Neural cell (in vitro differentiated cells): Measurements from ENCODE around the gene DOP1B. TPM values are rescaled to one million over a fixed set of nuclear protein-coding genes. Genes with fewer than 3 reads are reported as not detected.

ENCODE experiments used
- H2AFZ ChIP-seq: fragments of 200-600, 300-800 bp; sonication (generic), shearing (Covaris generic); 2 replicates; pipeline ENCODE4 v1.6.0; 2014; ENCODE audit warnings: low read depth, mild to moderate bottlenecking, antibody characterized with exemption, low read length, moderate library complexity
- H3F3A ChIP-seq: fragments of 200-600 bp; shearing (Covaris generic); 2 replicates; pipeline ENCODE4 v1.6.1; 2016; ENCODE audit warnings: mild to moderate bottlenecking, moderate library complexity, mixed read lengths, antibody characterized with exemption, low read length; ENCODE audit not compliant: insufficient read depth, poor library complexity, severe bottlenecking
- H3K27ac ChIP-seq: fragments of 200-600, 300-800 bp; sonication (generic), shearing (Covaris generic); 2 replicates; pipeline ENCODE4 v1.5.1; 2014; ENCODE audit warnings: mild to moderate bottlenecking, low read length, moderate library complexity
- H3K27me3 ChIP-seq: fragments of 300-800, 200-600 bp; sonication (generic), shearing (Covaris generic); 2 replicates; pipeline ENCODE4 v1.6.0; 2014; ENCODE audit warnings: mild to moderate bottlenecking, low read depth, low read length, moderate library complexity; ENCODE audit not compliant: insufficient read depth
- H3K36me3 ChIP-seq: fragments of 300-800, 200-600 bp; sonication (generic), shearing (Covaris generic); 2 replicates; pipeline ENCODE4 v1.5.1; 2014; ENCODE audit warnings: mild to moderate bottlenecking, antibody characterized with exemption, low read length, moderate library complexity; ENCODE audit not compliant: insufficient read depth
- H3K4me2 ChIP-seq: fragments of 300-800, 200-600 bp; sonication (generic), shearing (Covaris generic); 2 replicates; pipeline ENCODE4 v1.6.0; 2014; ENCODE audit warnings: mild to moderate bottlenecking, low read length
- H3K4me3 ChIP-seq: fragments of 300-800, 200-600 bp; sonication (generic), shearing (Covaris generic); 2 replicates; pipeline ENCODE4 v1.5.1; 2014; ENCODE audit warnings: mild to moderate bottlenecking, low read length, moderate library complexity
- H3K79me2 ChIP-seq: fragments of 200-600 bp; shearing (Covaris generic); replicated peaks from 2 replicates; pipeline ENCODE4 v1.6.0; 2014; ENCODE audit warnings: mild to moderate bottlenecking, low read length, moderate library complexity; ENCODE audit not compliant: insufficient read depth
- H3K9ac ChIP-seq: fragments of 300-800, 200-600 bp; sonication (generic), shearing (Covaris generic); 2 replicates; pipeline ENCODE4 v1.6.1; 2016; ENCODE audit warnings: mild to moderate bottlenecking, low read length, mixed read lengths
- H3K9me2 ChIP-seq: fragments of 200-600 bp; shearing (Covaris generic); 2 replicates; pipeline ENCODE4 v1.6.1; 2016; ENCODE audit warnings: mild to moderate bottlenecking, low read length, mixed read lengths; ENCODE audit not compliant: insufficient read depth
- H3K9me3 ChIP-seq: fragments of 200-600, 300-800 bp; sonication (generic), shearing (Covaris generic); 2 replicates; pipeline ENCODE4 v1.6.1; 2016; ENCODE audit warnings: mild to moderate bottlenecking, mixed run types, low read length, moderate library complexity, mixed read lengths
- H4K20me1 ChIP-seq: fragments of 200-600 bp; shearing (Covaris generic); 2 replicates; pipeline ENCODE4 v1.6.1; 2016; ENCODE audit warnings: mild to moderate bottlenecking, mixed run types; ENCODE audit not compliant: insufficient read depth
- EP300 ChIP-seq: fragments of 450-650 bp; conservative IDR thresholded peaks from 2 replicates; pipeline ENCODE4 v1.6.1; 2014; ENCODE audit warnings: antibody characterized with exemption, mild to moderate bottlenecking, moderate library complexity; ENCODE audit not compliant: poor library complexity, severe bottlenecking
- EZH2 ChIP-seq: fragments of 200-600, 300-800 bp; shearing (Covaris generic), sonication (generic); IDR thresholded peaks from 2 replicates; pipeline ENCODE4 v1.6.1; 2014; ENCODE audit warnings: antibody characterized with exemption, low read length, borderline replicate concordance, mild to moderate bottlenecking; ENCODE audit not compliant: insufficient read depth, poor library complexity, severe bottlenecking
- MXI1 ChIP-seq: fragments of 450-650 bp; conservative IDR thresholded peaks from 2 replicates; pipeline ENCODE4 v1.6.1; 2014; ENCODE audit warnings: antibody characterized with exemption, mild to moderate bottlenecking; ENCODE audit not compliant: poor library complexity, severe bottlenecking
- POLR2AphosphoS5 ChIP-seq: IDR thresholded peaks from 2 replicates; pipeline ENCODE4 v1.6.1; 2012
- RAD21 ChIP-seq: fragments of 450-650 bp; conservative IDR thresholded peaks from 2 replicates; pipeline ENCODE4 v1.6.1; 2014; ENCODE audit warnings: antibody characterized with exemption, mild to moderate bottlenecking, moderate library complexity
- SMC3 ChIP-seq: fragments of 450-650 bp; conservative IDR thresholded peaks from 2 replicates; pipeline ENCODE4 v1.6.1; 2014; ENCODE audit warnings: antibody characterized with exemption, mild to moderate bottlenecking, moderate library complexity; ENCODE audit not compliant: poor library complexity
- TAF1 ChIP-seq: IDR thresholded peaks from 2 replicates; pipeline ENCODE4 v1.6.1; 2012; ENCODE audit warnings: low read depth
- polyA plus RNA-seq: library from polyadenylated mRNA; depleted of rRNA; stranded (reverse); fragments of >200 nt; gene quantifications from 2 replicates; pipeline ENCODE4 v1.2.3, GENCODE V29; 2014
- TF ChIP-seq, protein P1 (sequence below): IDR thresholded peaks from 2 replicates; pipeline ENCODE4 v1.6.1; 2012; ENCODE audit warnings: borderline replicate concordance
- TF ChIP-seq, protein P2 (sequence below): fragments of 450-650 bp; IDR thresholded peaks from 2 replicates; pipeline ENCODE4 v1.5.1; 2014; ENCODE audit warnings: antibody characterized with exemption, mild to moderate bottlenecking, moderate library complexity; ENCODE audit not compliant: poor library complexity, severe bottlenecking

Gene DOP1B
- polyA plus RNA-seq, 1 donor from 2014 or later: 14.0 TPM

DNA sequence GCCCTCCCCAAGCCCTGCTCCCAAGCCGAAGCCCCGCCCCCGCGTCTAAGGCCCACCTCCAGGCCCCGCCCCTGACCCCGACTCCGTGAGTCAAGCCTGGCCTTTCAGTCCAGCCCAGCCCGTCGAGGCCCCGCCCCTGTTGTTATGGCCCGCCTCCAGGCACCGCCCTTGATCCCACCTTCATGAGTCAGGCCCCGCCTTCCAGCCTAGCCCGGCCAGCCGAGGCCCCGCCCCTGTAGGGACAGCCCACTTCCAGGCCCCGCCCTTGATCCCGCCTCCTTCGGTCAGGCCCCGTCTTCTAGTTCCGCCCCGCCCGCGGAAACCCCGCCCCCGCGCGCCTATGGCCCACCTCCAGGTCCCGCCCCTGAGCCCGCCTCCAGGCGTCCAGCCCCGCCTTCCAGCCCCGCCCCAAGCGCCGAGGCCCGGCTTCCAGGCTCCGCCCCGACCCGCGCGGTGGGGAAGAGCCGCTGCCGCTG is 247 bp upstream of the DOP1B start:
- Histone ChIP-seq H3K79me2 (peaks cover 21% of the 10 kb centered on the region), H3K27me3 (peaks cover 11% of the 10 kb centered on the region), H4K20me1 (no peaks in the 10 kb centered on the region), H3K4me2 (no peak overlapping the region), H3K4me3 (peak overlapping the region; percentile 95), H3F3A (no peaks in the 10 kb centered on the region), H3K9me3 (no peaks in the 10 kb centered on the region), H3K9ac (peak overlapping the region; percentile 87), H3K27ac (peak overlapping the region; percentile 58), H3K9me2 (no peaks in the 10 kb centered on the region), H3K36me3 (no peaks in the 10 kb centered on the region), H2AFZ (peak overlapping the region; percentile 65)
- TF ChIP-seq POLR2AphosphoS5 (peak; percentile 7), SMC3 (no peak), TAF1 (no peak), MXI1 (no peak), RAD21 (no peak)
- TF ChIP-seq, protein P1, sequence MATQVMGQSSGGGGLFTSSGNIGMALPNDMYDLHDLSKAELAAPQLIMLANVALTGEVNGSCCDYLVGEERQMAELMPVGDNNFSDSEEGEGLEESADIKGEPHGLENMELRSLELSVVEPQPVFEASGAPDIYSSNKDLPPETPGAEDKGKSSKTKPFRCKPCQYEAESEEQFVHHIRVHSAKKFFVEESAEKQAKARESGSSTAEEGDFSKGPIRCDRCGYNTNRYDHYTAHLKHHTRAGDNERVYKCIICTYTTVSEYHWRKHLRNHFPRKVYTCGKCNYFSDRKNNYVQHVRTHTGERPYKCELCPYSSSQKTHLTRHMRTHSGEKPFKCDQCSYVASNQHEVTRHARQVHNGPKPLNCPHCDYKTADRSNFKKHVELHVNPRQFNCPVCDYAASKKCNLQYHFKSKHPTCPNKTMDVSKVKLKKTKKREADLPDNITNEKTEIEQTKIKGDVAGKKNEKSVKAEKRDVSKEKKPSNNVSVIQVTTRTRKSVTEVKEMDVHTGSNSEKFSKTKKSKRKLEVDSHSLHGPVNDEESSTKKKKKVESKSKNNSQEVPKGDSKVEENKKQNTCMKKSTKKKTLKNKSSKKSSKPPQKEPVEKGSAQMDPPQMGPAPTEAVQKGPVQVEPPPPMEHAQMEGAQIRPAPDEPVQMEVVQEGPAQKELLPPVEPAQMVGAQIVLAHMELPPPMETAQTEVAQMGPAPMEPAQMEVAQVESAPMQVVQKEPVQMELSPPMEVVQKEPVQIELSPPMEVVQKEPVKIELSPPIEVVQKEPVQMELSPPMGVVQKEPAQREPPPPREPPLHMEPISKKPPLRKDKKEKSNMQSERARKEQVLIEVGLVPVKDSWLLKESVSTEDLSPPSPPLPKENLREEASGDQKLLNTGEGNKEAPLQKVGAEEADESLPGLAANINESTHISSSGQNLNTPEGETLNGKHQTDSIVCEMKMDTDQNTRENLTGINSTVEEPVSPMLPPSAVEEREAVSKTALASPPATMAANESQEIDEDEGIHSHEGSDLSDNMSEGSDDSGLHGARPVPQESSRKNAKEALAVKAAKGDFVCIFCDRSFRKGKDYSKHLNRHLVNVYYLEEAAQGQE: no peak
- TF ChIP-seq, protein P2, sequence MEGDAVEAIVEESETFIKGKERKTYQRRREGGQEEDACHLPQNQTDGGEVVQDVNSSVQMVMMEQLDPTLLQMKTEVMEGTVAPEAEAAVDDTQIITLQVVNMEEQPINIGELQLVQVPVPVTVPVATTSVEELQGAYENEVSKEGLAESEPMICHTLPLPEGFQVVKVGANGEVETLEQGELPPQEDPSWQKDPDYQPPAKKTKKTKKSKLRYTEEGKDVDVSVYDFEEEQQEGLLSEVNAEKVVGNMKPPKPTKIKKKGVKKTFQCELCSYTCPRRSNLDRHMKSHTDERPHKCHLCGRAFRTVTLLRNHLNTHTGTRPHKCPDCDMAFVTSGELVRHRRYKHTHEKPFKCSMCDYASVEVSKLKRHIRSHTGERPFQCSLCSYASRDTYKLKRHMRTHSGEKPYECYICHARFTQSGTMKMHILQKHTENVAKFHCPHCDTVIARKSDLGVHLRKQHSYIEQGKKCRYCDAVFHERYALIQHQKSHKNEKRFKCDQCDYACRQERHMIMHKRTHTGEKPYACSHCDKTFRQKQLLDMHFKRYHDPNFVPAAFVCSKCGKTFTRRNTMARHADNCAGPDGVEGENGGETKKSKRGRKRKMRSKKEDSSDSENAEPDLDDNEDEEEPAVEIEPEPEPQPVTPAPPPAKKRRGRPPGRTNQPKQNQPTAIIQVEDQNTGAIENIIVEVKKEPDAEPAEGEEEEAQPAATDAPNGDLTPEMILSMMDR: no peak

DNA sequence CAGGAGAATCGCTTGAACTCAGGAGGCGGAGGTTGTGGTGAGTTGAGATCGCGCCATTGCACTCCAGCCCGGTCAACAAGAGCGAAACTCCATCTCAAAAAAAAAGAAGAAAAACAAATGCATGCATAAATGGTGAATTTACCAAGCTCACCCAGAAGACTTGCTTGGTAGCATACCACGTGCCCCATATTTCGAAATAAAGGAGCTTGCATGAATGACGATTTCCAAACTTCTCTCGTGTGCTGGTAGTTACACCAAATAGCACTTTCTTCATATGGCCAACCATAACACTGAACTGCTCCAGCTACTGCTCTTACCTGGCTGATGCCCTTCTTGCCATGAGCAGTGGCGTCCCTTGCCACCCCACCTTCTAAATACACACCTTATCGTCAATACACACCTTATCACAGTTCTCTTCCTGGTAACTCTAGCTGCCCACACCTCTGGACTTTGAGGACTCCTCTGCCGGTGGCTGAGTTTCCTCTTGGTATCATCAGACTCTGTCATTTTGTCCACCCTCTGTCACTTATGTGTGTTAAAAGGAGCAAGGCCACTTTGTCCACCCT is 2.8 kb downstream of the DOP1B start:
- no peaks in the 10 kb centered on the region for H3K9me3 ChIP-seq
- H3K9me2 ChIP-seq: no peaks in the 10 kb centered on the region
- H3K27ac ChIP-seq: no peak overlapping the region
- no peaks in the 10 kb centered on the region for H3F3A ChIP-seq
- no peaks in the 10 kb centered on the region for H4K20me1 ChIP-seq
- H3K36me3 ChIP-seq: no peaks in the 10 kb centered on the region
- H2AFZ ChIP-seq: no peak overlapping the region
- TF ChIP-seq EP300: no peak
- TF ChIP-seq POLR2AphosphoS5: no peak
- no peak overlapping the region for H3K4me3 ChIP-seq
- H3K27me3 ChIP-seq: peaks cover 11% of the 10 kb centered on the region
- H3K4me2 ChIP-seq: no peak overlapping the region
- H3K79me2 ChIP-seq: peaks cover 27% of the 10 kb centered on the region
- no peak overlapping the region for H3K9ac ChIP-seq

DNA sequence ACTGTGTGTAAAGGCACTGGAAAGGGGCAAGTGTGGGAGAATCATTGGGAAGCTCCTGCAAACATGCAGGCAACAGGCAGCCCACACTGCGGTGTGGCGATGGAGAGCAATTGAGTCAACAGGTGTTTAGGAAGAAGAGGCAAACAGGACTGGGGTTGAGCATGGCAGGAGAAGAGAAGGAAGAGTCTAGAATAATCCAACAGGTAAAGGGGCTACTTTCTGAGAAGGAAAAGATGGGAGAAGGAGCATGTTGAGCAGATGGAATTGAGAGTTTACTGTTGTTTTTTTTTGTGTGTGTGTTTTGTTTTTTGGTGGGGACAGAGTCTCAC is 4.2 kb downstream of the DOP1B start:
- Histone ChIP-seq H4K20me1 (no peaks in the 10 kb centered on the region), H3K9me2 (no peaks in the 10 kb centered on the region), H3K36me3 (no peaks in the 10 kb centered on the region), H3F3A (no peaks in the 10 kb centered on the region), H3K27me3 (peaks cover 3% of the 10 kb centered on the region), H3K4me3 (no peak overlapping the region), H3K9ac (no peak overlapping the region), H3K27ac (no peak overlapping the region), H3K9me3 (no peaks in the 10 kb centered on the region), H3K4me2 (no peak overlapping the region), H2AFZ (no peak overlapping the region), H3K79me2 (peaks cover 27% of the 10 kb centered on the region)
- TF ChIP-seq RAD21 (no peak), EP300 (no peak), POLR2AphosphoS5 (no peak), EZH2 (no peak), MXI1 (no peak), SMC3 (no peak), TAF1 (no peak)
- TF ChIP-seq, protein P1: no peak
- TF ChIP-seq, protein P2: no peak
